Transverse colon (tissue), 3 donors: ENCODE measurements around the gene CCDC88B.

Experiments used
- CTCF ChIP-seq, 5 experiments: fragments of 200-600 bp in 3 of 5; fragments of 450-650 bp in 2 of 5; sonication (generic) in 3 of 5; IDR thresholded peaks; 1 replicate in 2 of 5; 2 replicates in 3 of 5; pipeline ENCODE4 v1.5.1; 2016 to 2017; ENCODE audit warnings: antibody characterized with exemption in 5 of 5, inconsistent platforms in 3 of 5, mild to moderate bottlenecking in 2 of 5, moderate library complexity in 1 of 5
- EP300 ChIP-seq: sonication (generic); formaldehyde crosslinking; IDR thresholded peaks from one replicate; pipeline ENCODE4 v1.6.1; 2017; ENCODE audit warnings: antibody characterized with exemption, low read depth
- POLR2A ChIP-seq: fragments of 450-650 bp; IDR thresholded peaks from one replicate; pipeline ENCODE4 v1.6.1; 2016; ENCODE audit warnings: antibody characterized with exemption, mild to moderate bottlenecking, moderate library complexity

- TF ChIP-seq CTCF (IDR thresholded peaks at IDR 0.05) (no peak), POLR2A (no peak), EP300 (no peak)
These were observed 44.2 kb downstream of the CCDC88B start for GRCh38 chr11:64384028-64384737.
